Epithelial cell of esophagus (primary cell): ENCODE data around the gene BSCL2.
A peak's percentile ranks its signal among the peaks of the same experiment; 100 is the strongest.
"Not testable (repeated sequence)": the region's sequence is repeated elsewhere in the genome, so short reads cannot be mapped to it uniquely, and the experiment has no call there.

ENCODE experiments used
- DNase-seq: peaks from one replicate; pipeline ENCODE4 v3.0.0; 2010; ENCODE audit warnings: low read depth
- H3K4me3 ChIP-seq: 2 replicates; pipeline ENCODE4 v1.5.1; 2011; ENCODE audit warnings: mild to moderate bottlenecking, low read length, control low read depth
- CTCF ChIP-seq: IDR thresholded peaks from 2 replicates; pipeline ENCODE4 v1.5.1; 2011; ENCODE audit warnings: low read depth, mild to moderate bottlenecking, low read length, control low read depth, inconsistent platforms; ENCODE audit not compliant: insufficient read depth; ENCODE audit errors: missing control alignments

BSCL2 gene

DNA sequence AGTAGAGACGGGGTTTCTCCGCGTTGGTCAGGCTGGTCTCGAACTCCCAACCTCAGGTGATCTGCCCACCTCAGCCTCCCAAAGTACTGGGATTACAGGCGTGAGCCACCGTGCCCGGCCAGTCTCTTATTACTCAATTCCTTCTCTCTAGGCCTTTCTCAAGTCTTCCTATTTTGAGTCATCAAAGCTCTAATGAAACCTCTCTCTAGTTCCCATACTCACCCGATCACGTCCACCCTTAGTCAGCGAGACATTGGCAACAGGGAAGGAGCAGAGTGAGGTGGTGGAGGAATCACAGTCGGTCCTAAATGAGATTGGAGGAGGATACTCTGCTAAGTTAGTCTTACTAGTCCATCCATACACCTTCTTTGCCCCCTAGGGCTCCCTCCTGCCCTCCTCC lies 5.0 kb downstream of the BSCL2 start:
- DNase-seq, result peak; percentile 73
- H3K4me3 ChIP-seq, result no peak overlapping the region
- no peak for TF ChIP-seq CTCF

DNA sequence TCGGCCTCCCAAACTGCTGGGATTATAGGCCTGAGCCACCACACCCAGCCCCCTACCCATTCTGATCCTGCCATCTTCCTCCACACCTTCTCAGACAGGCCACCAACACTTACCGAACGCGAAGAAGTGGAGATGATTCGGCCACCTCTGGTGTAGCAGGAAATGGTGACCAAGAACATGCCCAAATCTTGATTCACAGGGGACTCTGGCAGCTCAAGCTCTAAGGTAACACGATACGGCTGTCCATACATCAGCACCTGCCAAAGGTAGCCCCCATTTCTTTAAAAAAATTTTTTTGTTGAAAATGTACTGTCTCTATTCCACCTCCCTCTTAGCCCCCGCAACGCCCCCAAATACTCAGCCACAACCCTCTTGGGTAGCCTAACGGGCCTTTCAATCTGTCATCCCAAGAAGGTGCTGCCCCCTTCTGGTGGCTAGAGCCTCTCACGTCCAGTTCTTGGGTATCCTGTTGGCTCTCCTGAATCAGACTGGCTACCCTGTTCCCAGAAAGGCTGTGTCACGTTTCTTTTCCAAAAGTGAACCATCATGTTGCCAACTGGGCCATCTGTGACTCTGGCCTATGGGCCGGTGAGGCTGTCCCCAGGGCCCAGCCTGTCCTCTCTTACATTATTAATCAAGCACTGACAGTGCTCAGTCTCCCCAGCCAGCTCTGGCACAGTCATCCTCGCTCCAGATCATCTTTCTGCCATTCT lies 12.6 kb downstream of the BSCL2 start:
- no peak overlapping the region for H3K4me3 ChIP-seq
- TF ChIP-seq CTCF, result peak; percentile 88
- DNase-seq, result peak; percentile 86

DNA sequence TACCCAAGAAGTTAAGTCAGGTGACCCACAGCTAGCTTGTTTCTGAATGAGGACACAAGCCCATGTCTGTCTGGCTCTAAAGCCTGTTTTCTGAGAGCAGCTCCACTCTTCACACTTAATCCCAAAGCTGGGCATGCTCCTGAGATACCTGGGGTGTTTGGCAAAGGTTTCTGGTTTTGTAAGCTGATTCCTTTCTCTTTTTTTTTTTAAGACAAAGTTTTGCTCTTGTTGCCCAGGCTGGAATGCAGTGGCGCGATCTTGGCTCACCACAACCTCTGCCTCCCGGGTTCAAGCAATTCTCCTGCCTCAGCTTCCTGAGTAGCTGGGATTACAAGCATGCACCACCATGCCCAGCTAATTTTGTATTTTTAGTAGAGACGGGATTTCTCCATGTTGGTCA lies 13.6 kb downstream of the BSCL2 start:
- H3K4me3 ChIP-seq, DNase-seq: not testable (repeated sequence)

- TF ChIP-seq CTCF, result no peak
- H3K4me3 ChIP-seq, result no peak within 1 kb of the TSS
- peak; percentile 32 for DNase-seq
Measured at GRCh38 chr11:62689421-62690183, 17.6 kb downstream of the BSCL2 start, which contains the start of gene LRRN4CL. LRRN4CL (minus strand) TSS chr11:62689530; CDS start chr11:62688508, 1,022 bp downstream.

DNA sequence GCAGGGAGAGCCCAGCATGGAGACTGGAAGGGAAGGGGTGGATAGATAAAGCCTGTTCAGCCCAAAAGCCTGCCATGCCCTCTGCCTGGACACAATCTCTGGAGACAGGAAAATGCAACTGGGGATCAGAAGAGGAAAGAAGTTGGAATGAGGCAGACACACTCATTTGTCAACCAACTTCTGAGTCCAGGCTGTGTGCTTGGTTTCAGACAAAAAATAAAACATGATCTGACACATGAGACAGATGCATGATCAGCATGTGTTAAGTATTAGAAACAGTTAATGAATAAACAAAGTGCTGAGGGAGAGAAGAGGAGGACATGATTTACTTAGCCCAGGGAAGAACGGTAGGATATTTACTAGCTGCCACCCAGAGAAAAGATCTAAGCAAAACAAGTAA lies 18.7 kb downstream of the BSCL2 start:
- no peak for TF ChIP-seq CTCF

DNA sequence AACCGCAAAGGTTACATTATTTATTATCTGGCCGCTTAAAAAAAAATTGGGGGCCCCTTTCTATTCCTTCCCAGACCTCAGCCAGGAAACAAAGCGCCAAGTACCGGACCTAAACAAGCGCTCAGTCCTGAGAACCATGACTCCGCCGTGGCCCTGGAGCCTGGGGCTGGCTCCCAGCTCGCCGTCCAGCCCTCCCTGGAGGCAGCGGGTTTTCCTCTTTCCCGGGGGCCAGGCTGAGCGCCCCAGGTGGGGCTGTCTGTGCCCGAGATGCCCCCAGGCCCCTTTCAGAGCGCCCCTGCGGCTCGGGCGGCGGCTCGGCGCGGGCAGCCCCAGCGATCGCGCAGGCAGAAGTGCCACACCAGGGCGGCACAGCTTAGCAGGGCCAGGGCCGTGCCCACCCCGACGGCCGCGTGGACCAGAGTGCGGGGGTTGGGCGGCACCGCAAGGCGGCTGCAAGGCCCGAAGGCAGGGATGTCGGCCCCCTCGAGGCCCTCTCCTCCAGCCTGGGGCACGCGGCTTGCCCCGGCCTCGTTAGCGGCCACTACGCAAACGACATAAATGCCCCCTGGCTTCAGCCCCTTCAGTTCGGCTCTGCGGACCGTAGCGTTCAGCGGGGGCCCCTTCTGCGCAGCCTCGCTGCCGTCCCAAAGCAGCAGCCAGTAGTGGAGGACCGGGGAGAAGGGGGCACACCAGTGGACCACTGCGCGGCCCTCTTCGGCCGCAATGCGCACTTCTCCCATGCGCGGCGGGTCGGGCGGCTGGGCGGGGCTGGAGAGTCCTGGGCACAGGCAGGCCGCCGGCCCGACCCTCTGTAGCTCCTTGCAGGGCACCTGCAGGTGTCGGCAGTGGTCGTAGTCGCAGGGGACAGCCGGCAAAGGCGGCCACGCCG lies 19.5 kb downstream of the BSCL2 start:
- TF ChIP-seq CTCF, result no peak
- no peak for DNase-seq
- H3K4me3 ChIP-seq, result no peak overlapping the region

More for the DNA sequence above, 18.7 kb downstream of the BSCL2 start:
- no peak overlapping the region for H3K4me3 ChIP-seq
- DNase-seq, result no peak

DNA sequence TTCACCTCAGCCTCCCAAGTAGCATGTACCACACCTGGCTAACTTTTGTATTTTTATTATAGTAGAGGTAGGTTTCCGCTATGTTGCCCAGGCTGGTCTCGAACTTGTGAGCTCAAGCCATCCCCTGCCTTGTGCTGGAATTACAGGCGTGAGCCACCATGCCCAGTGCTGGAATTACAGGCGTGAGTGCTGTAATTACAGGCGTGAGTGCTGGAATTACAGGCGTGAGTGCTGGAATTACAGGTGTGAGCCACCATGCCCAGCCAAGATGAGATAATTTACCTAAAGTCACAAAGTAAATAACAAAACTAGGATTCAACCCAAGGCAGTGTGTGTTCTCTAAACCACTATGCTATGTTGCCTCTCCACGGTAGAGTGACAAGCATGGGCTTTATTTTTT lies 24.7 kb downstream of the BSCL2 start:
- no peak for DNase-seq
- TF ChIP-seq CTCF, result no peak
- H3K4me3 ChIP-seq, result no peak overlapping the region
